GM12891 (cell line): Measurements from ENCODE around the gene EGR4.

Experiments used
- DNase-seq: peaks from one replicate; pipeline ENCODE4 v3.0.0; 2011; ENCODE audit warnings: low spot score; ENCODE audit not compliant: insufficient read length
- FAIRE-seq: peaks from 2 replicates; lab custom pipeline; 2011; peaks lifted over from hg19 to GRCh38; lab: Jason Lieb, UNC
- PAX5 ChIP-seq: IDR thresholded peaks from 2 replicates; pipeline ENCODE4 v1.6.1; 2011; ENCODE audit warnings: low read length, moderate library complexity, mild to moderate bottlenecking; ENCODE audit not compliant: insufficient read depth, severe bottlenecking
- POLR2A ChIP-seq: IDR thresholded peaks from 2 replicates; pipeline ENCODE4 v1.6.1; 2011; ENCODE audit warnings: low read depth, low read length, control low read depth
- POLR2AphosphoS5 ChIP-seq: IDR thresholded peaks from 2 replicates; pipeline ENCODE4 v1.6.1; 2011; ENCODE audit warnings: low read depth, low read length, control low read depth
- POU2F2 ChIP-seq: IDR thresholded peaks from 2 replicates; pipeline ENCODE4 v1.6.1; 2011; ENCODE audit warnings: low read depth, mild to moderate bottlenecking, control low read depth, low read length, moderate library complexity
- SPI1 ChIP-seq: IDR thresholded peaks from 2 replicates; pipeline ENCODE4 v1.6.1; 2011; ENCODE audit warnings: low read depth, low read length, control low read depth
- TAF1 ChIP-seq: IDR thresholded peaks from 2 replicates; pipeline ENCODE4 v1.6.1; 2011; ENCODE audit warnings: low read depth, low read length, control low read depth

EGR4 gene

DNA sequence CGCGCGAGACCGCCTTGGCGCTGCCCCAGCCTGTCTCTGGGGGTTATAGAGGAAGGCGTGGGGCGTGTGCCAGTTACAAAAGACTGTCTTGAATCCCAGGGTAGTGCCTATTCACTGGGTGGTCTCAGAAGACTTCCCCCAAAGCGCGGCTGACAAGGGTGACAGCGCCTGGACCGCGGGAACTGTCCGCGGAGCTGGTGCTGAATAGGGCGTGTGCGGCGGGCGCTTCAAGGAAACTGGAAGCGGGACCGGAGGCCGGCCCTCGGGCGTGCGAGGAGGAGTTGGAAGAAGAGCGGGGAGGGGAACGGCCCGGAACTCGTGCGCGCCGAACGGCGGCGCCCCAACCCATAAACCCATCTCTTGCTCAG, 2.3 kb downstream of the EGR4 start:
- FAIRE-seq (no peak), DNase-seq (no peak)
- TF ChIP-seq POLR2A (no peak), SPI1 (no peak), PAX5 (no peak), TAF1 (no peak), POU2F2 (no peak), POLR2AphosphoS5 (no peak)

GRCh38 chr2:73290049-73290839, 3.1 kb downstream of the EGR4 start:
- DNase-seq (no peak), FAIRE-seq (peak; percentile 69)
- TF ChIP-seq PAX5 (no peak), TAF1 (no peak), POLR2AphosphoS5 (no peak), POLR2A (no peak), POU2F2 (no peak), SPI1 (no peak)

- FAIRE-seq (no peak), DNase-seq (no peak)
- TF ChIP-seq PAX5 = no peak
- TF ChIP-seq SPI1 = no peak
- TF ChIP-seq POLR2AphosphoS5 = no peak
- TF ChIP-seq POU2F2 = no peak
- no peak for TF ChIP-seq TAF1
- TF ChIP-seq POLR2A = no peak
Observed at GRCh38 chr2:73289304-73289703, 4.0 kb downstream of the EGR4 start.

DNA sequence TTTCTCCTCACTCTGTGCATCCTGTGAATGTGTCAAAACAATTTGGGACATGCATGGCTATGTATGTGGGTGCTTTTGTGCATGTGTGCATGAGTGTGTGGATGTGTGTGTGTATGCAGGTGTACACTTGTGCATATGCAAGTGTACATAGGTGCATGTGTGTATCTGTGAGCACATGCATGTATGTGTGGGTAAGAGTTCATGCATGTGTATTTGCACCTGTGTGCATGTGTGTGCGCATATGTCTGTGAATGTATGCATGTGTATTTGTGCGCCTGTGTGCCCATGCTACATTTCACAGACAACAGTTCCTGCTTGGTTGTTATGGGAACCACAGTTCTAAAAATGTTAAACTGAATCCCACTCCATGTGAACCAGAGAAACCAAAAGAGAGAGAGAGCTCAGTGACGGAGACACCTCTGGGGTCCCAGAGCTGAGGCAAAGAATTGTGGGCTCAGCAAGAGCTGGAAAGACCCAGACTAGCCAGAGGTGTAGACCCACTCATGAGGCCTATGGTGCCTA, 7.2 kb downstream of the EGR4 start:
- no peak for TF ChIP-seq POLR2AphosphoS5
- TF ChIP-seq SPI1 = no peak
- no peak for TF ChIP-seq POLR2A
- TF ChIP-seq TAF1 = no peak
- TF ChIP-seq POU2F2 = no peak
- no peak for TF ChIP-seq PAX5
- DNase-seq (no peak), FAIRE-seq (no peak)

DNA sequence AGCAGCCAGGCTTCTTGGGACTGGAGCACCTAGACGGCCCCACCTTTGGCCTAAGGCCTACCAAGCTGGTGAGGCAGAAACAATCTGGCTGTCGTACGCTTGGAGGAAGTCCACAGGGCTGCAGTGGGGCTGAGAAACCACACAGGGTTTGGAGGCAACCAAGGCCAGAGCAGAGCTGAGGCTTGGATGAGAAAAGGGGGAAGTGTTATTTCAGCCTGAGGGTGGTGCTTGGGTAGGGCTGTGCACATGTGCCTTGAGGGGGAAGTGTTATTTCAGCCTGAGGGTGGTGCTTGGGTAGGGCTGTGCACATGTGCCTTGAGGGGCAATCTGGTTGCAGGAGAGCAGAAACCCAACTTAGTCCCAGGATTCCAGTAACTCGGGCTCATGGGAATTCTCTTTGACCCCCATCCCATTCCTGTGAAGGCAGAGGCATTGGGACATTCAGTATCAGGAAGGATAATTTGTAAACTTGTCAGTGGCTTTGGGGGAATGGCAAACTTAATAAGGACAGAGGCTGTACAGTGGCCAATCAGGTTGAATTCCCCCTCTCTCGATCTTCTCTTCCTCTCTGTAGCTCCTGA, 8.1 kb downstream of the EGR4 start:
- FAIRE-seq (peak; percentile 97), DNase-seq (no peak)
- TF ChIP-seq POLR2AphosphoS5 (peak; percentile 58; the same call in 1 of the 2 replicates), TAF1 (0 out of 2 replicates have a peak, but pooled peaks have one; percentile 16), POU2F2 (no peak), SPI1 (peak; percentile 86)

GRCh38 chr2:73284296-73285158, 8.8 kb downstream of the EGR4 start, which contains the start of gene FBXO41:
Gene FBXO41 (minus strand): TSS chr2:73284478. CDS start chr2:73269630, 14,848 bp downstream.
- TF ChIP-seq POLR2AphosphoS5 (peak; percentile 30; the same call in 1 of the 2 replicates), POLR2A (no peak), POU2F2 (no peak), TAF1 (no peak), PAX5 (no peak)
- FAIRE-seq (peak; percentile 92), DNase-seq (peak; percentile 90)

DNA sequence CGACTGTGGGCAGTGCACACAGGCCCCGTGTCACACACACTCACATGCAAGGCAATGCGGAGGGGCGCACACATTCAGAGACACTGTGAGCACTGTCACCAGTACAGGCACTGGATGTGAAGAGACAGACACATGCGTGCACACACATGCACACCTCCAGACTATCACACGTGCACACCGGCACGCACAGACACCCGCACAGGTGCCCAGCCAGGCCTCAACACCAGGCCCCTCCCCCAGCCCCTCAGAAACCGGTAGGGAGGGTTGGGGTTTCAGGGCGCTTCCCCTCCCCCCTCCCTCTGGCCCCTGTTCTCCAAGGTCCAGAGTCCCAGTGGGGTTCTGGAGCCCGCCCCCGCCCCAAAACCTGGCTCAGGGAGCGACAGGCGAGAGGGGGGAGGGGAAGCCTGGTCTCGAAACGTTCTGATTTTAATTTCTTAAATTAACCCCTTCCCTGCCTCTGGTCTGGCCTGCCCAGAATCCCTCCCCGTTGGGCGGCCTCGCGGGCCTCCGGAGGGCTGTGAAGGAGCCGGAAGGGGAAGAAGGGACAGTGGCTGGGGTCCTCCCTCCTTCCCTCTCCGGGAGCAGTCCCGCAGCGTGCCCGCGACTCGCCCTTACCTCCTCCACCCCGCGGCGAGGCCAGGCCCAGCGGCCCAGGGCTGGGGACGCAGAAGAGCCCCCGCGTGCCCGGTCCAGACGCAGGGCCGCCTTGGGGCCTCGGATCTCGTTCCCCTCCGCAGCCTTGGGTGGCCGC, 9.6 kb downstream of the EGR4 start:
- peak; percentile 92 for FAIRE-seq
- DNase-seq = no peak
- TF ChIP-seq POLR2A = no peak
- no peak for TF ChIP-seq SPI1
- TF ChIP-seq POU2F2 = 0 out of 2 replicates have a peak, but pooled peaks have one; percentile 14

DNA sequence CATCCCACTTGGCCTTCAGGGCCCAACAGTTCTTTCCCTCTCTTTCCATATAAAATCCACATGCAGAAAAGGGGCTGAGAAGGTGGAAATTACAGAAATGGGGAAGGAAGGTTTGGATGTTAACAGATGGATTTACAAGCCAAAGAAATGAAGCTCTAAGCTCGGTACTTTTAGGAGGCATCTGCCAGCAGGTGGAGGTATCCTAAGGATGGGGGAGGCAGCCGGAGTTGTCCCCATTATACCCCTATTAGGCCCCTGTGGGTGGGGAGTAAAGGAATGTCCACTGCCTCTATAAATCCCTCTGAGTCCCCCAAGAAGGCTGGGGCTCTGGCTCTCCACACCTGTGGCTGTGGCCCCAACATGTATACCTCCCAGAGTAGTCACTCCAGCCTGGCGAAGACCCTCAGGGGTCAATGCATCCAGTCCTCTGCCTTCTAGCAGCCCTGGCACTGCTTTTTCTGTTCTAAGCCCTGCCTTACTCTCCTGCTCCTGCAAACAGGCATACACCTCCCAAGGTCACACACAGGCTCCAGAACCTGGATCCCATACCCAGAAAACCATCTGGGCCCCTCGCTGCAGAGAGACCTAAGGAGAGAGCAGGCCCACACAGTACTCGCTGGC, 10.3 kb downstream of the EGR4 start:
- no peak for FAIRE-seq
- TF ChIP-seq POLR2AphosphoS5 = no peak
- DNase-seq = no peak

DNA sequence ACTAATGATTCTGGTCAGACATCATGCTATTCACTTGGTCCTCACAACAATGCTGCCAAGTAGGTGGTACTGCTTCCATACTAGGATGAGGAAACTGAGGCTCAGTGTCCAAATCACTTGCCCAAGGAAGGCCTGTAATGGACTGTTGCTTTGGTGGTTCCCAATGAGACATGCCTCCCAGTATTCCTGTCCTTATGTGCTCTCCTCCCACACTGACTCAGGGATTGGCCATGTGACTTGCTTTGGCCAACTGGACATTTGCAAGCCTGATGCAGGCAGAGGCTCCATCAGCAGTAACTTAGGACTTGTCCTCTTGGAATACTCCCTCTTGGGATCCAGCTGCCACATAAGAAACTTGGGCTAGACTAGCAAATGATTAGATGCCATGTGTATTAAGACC, 12.1 kb downstream of the EGR4 start:
- TF ChIP-seq SPI1 = no peak
- TF ChIP-seq POU2F2 = no peak
- TF ChIP-seq POLR2AphosphoS5 = no peak
- DNase-seq = no peak
- FAIRE-seq = no peak
